ENCODE data around the gene SIM1.

GRCh38 chr6:100461917-100462705, 2.6 kb downstream of the SIM1 start:
- no peak for TF ChIP-seq CTCF (conservative IDR thresholded peaks at IDR 0.05)
- TF ChIP-seq EZH2 (IDR thresholded peaks at IDR 0.05; ENCODE audit: low read depth), result no peak
